ENCODE data around the gene SMAGP.

Gene SMAGP

GRCh38 chr12:51218607-51219161, 51.5 kb downstream of the SMAGP start:
- WGBS (ENCODE audit: insufficient coverage): 93% methylated on average over 4 of the region's 10 CpGs
- no peaks in the 10 kb centered on the region for H3K9me3 ChIP-seq (ENCODE audit: control extremely low read depth in 1 of 5, control insufficient read depth in 4 of 5, insufficient read depth in 2 of 5, low read depth in 1 of 5, low read length in 4 of 5)
- DNase-seq: peak in 1 of 3 donors; percentile 8
- H3K36me3 ChIP-seq (ENCODE audit: control insufficient read depth in 4 of 4, insufficient read depth in 4 of 4, low read length in 3 of 4): no peaks in the 10 kb centered on the region
- H3K27me3 ChIP-seq (replicated peaks in 2 of 5; ENCODE audit: control insufficient read depth in 4 of 5, insufficient read depth in 5 of 5, low read length in 4 of 5): no peaks in the 10 kb centered on the region
- POLR2A ChIA-PET: interaction anchor here (1.0 to 2.6 kb wide), 2 partner anchors 12 to 20 kb away, joined by 4 to 24 read pairs; partner anchors contain the start of gene DAZAP2
- CTCF ChIA-PET: interaction anchor here (0.7 to 1.8 kb wide), 9 partner anchors 10 to 122 kb away, joined by 3 to 5 read pairs (median 4); no protein-coding TSS in a partner anchor
- H3K4me3 ChIP-seq (ENCODE audit: control insufficient read depth in 1 of 7, extremely low read depth in 1 of 7, insufficient read depth in 4 of 7, low read depth in 2 of 7, low read length in 6 of 7): peak overlapping the region; percentile 36 to 90 (median 78)
- H3K4me1 ChIP-seq (ENCODE audit: control extremely low read depth in 1 of 4, control insufficient read depth in 4 of 4, insufficient read depth in 4 of 4, low read length in 3 of 4): peaks cover 3 to 19% (median 16%) of the 10 kb centered on the region in 4 experiments
- peak overlapping the region; percentile 50 to 85 for H3K27ac ChIP-seq (ENCODE audit: insufficient read depth in 1 of 2, low read depth in 1 of 2, low read length in 2 of 2, poor library complexity in 1 of 2, severe bottlenecking in 2 of 2)

GRCh38 chr12:51217968-51218606, 52.1 kb downstream of the SMAGP start, which contains the start of gene POU6F1:
Gene POU6F1, minus strand, starts transcription at chr12:51218062. Its CDS starts 11,226 bp downstream, at chr12:51206836.
- POLR2A ChIA-PET: interaction anchor here (1.0 to 2.6 kb wide), 3 partner anchors 13 to 35 kb away, joined by 3 to 24 read pairs (median 4); partner anchors contain the start of gene DAZAP2
- Histone ChIP-seq H3K27me3 (replicated peaks in 2 of 5; ENCODE audit: control insufficient read depth in 4 of 5, insufficient read depth in 5 of 5, low read length in 4 of 5) (no peaks in the 10 kb centered on the region), H3K4me1 (ENCODE audit: control extremely low read depth in 1 of 4, control insufficient read depth in 4 of 4, insufficient read depth in 4 of 4, low read length in 3 of 4) (peaks cover 3 to 19% (median 16%) of the 10 kb centered on the region in 4 experiments), H3K36me3 (ENCODE audit: control insufficient read depth in 4 of 4, insufficient read depth in 4 of 4, low read length in 3 of 4) (no peaks in the 10 kb centered on the region), H3K27ac (ENCODE audit: insufficient read depth in 1 of 2, low read depth in 1 of 2, low read length in 2 of 2, poor library complexity in 1 of 2, severe bottlenecking in 2 of 2) (peak within 1 kb of the TSS; percentile 50 to 85), H3K4me3 (ENCODE audit: control insufficient read depth in 1 of 7, extremely low read depth in 1 of 7, insufficient read depth in 4 of 7, low read depth in 2 of 7, low read length in 6 of 7) (peak within 1 kb of the TSS; percentile 39 to 90 (median 78)), H3K9me3 (ENCODE audit: control extremely low read depth in 1 of 5, control insufficient read depth in 4 of 5, insufficient read depth in 2 of 5, low read depth in 1 of 5, low read length in 4 of 5) (no peaks in the 10 kb centered on the region)
- peak; percentile 80 to 89 (median 89) for DNase-seq
- 0% methylated on average over 30 of the region's 35 CpGs for WGBS (ENCODE audit: insufficient coverage)
- CTCF ChIA-PET: interaction anchor here (0.9 to 2.1 kb wide), 9 partner anchors 11 to 123 kb away, joined by 3 to 10 read pairs (median 4); partner anchors contain the start of gene DAZAP2

GRCh38 chr12:51217133-51217967, 52.9 kb downstream of the SMAGP start:
- POLR2A ChIA-PET: interaction anchor here (0.7 to 2.6 kb wide), 3 partner anchors 22 to 105 kb away, joined by 3 to 24 read pairs (median 3); partner anchors contain the start of gene DAZAP2
- peak; percentile 55 to 75 (median 68) for DNase-seq
- Histone ChIP-seq H3K4me1 (ENCODE audit: control extremely low read depth in 1 of 4, control insufficient read depth in 4 of 4, insufficient read depth in 4 of 4, low read length in 3 of 4) (peaks cover 3 to 19% (median 16%) of the 10 kb centered on the region in 4 experiments), H3K27me3 (replicated peaks in 2 of 5; ENCODE audit: control insufficient read depth in 4 of 5, insufficient read depth in 5 of 5, low read length in 4 of 5) (no peaks in the 10 kb centered on the region), H3K36me3 (ENCODE audit: control insufficient read depth in 4 of 4, insufficient read depth in 4 of 4, low read length in 3 of 4) (no peaks in the 10 kb centered on the region), H3K9me3 (ENCODE audit: control extremely low read depth in 1 of 5, control insufficient read depth in 4 of 5, insufficient read depth in 2 of 5, low read depth in 1 of 5, low read length in 4 of 5) (no peaks in the 10 kb centered on the region), H3K27ac (ENCODE audit: insufficient read depth in 1 of 2, low read depth in 1 of 2, low read length in 2 of 2, poor library complexity in 1 of 2, severe bottlenecking in 2 of 2) (peak overlapping the region; percentile 50 to 85), H3K4me3 (ENCODE audit: control insufficient read depth in 1 of 7, extremely low read depth in 1 of 7, insufficient read depth in 4 of 7, low read depth in 2 of 7, low read length in 6 of 7) (peak overlapping the region; percentile 39 to 90 (median 78))
- 1% methylated on average over 34 of the region's 81 CpGs for WGBS (ENCODE audit: insufficient coverage)
- CTCF ChIA-PET: interaction anchor here (0.9 to 2.1 kb wide), 8 partner anchors 12 to 124 kb away, joined by 3 to 10 read pairs (median 4); partner anchors contain the start of gene DAZAP2

- no peak for DNase-seq
- no peaks in the 10 kb centered on the region for H3K36me3 ChIP-seq (ENCODE audit: control insufficient read depth in 4 of 4, insufficient read depth in 4 of 4, low read length in 3 of 4)
- no peaks in the 10 kb centered on the region for H3K9me3 ChIP-seq (ENCODE audit: control extremely low read depth in 1 of 5, control insufficient read depth in 4 of 5, insufficient read depth in 2 of 5, low read depth in 1 of 5, low read length in 4 of 5)
- POLR2A ChIA-PET: interaction anchor here (0.7 to 2.6 kb wide), 2 partner anchors 22 to 106 kb away, joined by 3 to 24 read pairs; partner anchors contain the start of gene DAZAP2
- peaks cover 3 to 19% (median 16%) of the 10 kb centered on the region in 4 experiments for H3K4me1 ChIP-seq (ENCODE audit: control extremely low read depth in 1 of 4, control insufficient read depth in 4 of 4, insufficient read depth in 4 of 4, low read length in 3 of 4)
- CTCF ChIA-PET: interaction anchor here (1.4 to 2.1 kb wide), 2 partner anchors 13 to 23 kb away, joined by 4 to 10 read pairs; partner anchors contain the start of gene DAZAP2
- peak overlapping the region in 4 of 7 experiments; percentile 78 to 90 (median 84) for H3K4me3 ChIP-seq (ENCODE audit: control insufficient read depth in 1 of 7, extremely low read depth in 1 of 7, insufficient read depth in 4 of 7, low read depth in 2 of 7, low read length in 6 of 7)
- peak overlapping the region in 1 of 2 experiments; percentile 43 for H3K27ac ChIP-seq (ENCODE audit: insufficient read depth in 1 of 2, low read depth in 1 of 2, low read length in 2 of 2, poor library complexity in 1 of 2, severe bottlenecking in 2 of 2)
- WGBS (ENCODE audit: insufficient coverage): 86% methylated on average over 1 of the region's 7 CpGs
- no peaks in the 10 kb centered on the region for H3K27me3 ChIP-seq (replicated peaks in 2 of 5; ENCODE audit: control insufficient read depth in 4 of 5, insufficient read depth in 5 of 5, low read length in 4 of 5)
Observed at GRCh38 chr12:51216642-51217041, 53.6 kb downstream of the SMAGP start.

GRCh38 chr12:51214895-51215294, 55.3 kb downstream of the SMAGP start:
- DNase-seq: no peak
- no peaks in the 10 kb centered on the region for H3K9me3 ChIP-seq (ENCODE audit: control extremely low read depth in 1 of 5, control insufficient read depth in 4 of 5, insufficient read depth in 2 of 5, low read depth in 1 of 5, low read length in 4 of 5)
- ChIA-PET CTCF (interaction anchor here (0.6 to 1.2 kb wide), 2 partner anchors 24 to 183 kb away, joined by 3 read pairs; no protein-coding TSS in a partner anchor), POLR2A (no interaction called here)
- H3K36me3 ChIP-seq (ENCODE audit: control insufficient read depth in 4 of 4, insufficient read depth in 4 of 4, low read length in 3 of 4): no peaks in the 10 kb centered on the region
- H3K4me1 ChIP-seq (ENCODE audit: control extremely low read depth in 1 of 4, control insufficient read depth in 4 of 4, insufficient read depth in 4 of 4, low read length in 3 of 4): peaks cover 3 to 19% (median 16%) of the 10 kb centered on the region in 4 experiments
- no peaks in the 10 kb centered on the region for H3K27me3 ChIP-seq (replicated peaks in 2 of 5; ENCODE audit: control insufficient read depth in 4 of 5, insufficient read depth in 5 of 5, low read length in 4 of 5)
- no peak overlapping the region for H3K27ac ChIP-seq (ENCODE audit: insufficient read depth in 1 of 2, low read depth in 1 of 2, low read length in 2 of 2, poor library complexity in 1 of 2, severe bottlenecking in 2 of 2)
- H3K4me3 ChIP-seq (ENCODE audit: control insufficient read depth in 1 of 7, extremely low read depth in 1 of 7, insufficient read depth in 4 of 7, low read depth in 2 of 7, low read length in 6 of 7): no peak overlapping the region
- WGBS (ENCODE audit: insufficient coverage): 97% methylated on average over 5 of the region's 5 CpGs

- ChIA-PET CTCF (interaction anchor here (0.8 kb wide), 1 partner anchor 12 kb away, joined by 3 read pairs; no protein-coding TSS in a partner anchor), POLR2A (no interaction called here)
- Histone ChIP-seq H3K27ac (ENCODE audit: insufficient read depth in 1 of 2, low read depth in 1 of 2, low read length in 2 of 2, poor library complexity in 1 of 2, severe bottlenecking in 2 of 2) (no peak overlapping the region), H3K4me3 (ENCODE audit: control insufficient read depth in 1 of 7, extremely low read depth in 1 of 7, insufficient read depth in 4 of 7, low read depth in 2 of 7, low read length in 6 of 7) (no peak overlapping the region), H3K27me3 (replicated peaks in 2 of 5; ENCODE audit: control insufficient read depth in 4 of 5, insufficient read depth in 5 of 5, low read length in 4 of 5) (no peaks in the 10 kb centered on the region), H3K4me1 (ENCODE audit: control extremely low read depth in 1 of 4, control insufficient read depth in 4 of 4, insufficient read depth in 4 of 4, low read length in 3 of 4) (no peaks in the 10 kb centered on the region), H3K36me3 (ENCODE audit: control insufficient read depth in 4 of 4, insufficient read depth in 4 of 4, low read length in 3 of 4) (no peaks in the 10 kb centered on the region), H3K9me3 (ENCODE audit: control extremely low read depth in 1 of 5, control insufficient read depth in 4 of 5, insufficient read depth in 2 of 5, low read depth in 1 of 5, low read length in 4 of 5) (no peaks in the 10 kb centered on the region)
- no peak for DNase-seq
- 85% methylated on average over 2 of the region's 2 CpGs for WGBS (ENCODE audit: insufficient coverage)
Observed at GRCh38 chr12:51210690-51211395, 59.4 kb downstream of the SMAGP start.
